Measurements from ENCODE around the gene OR10J1. TPM values are rescaled to one million over a fixed set of nuclear protein-coding genes. Genes with fewer than 3 reads are reported as not detected.

Gene OR10J1
- total RNA-seq, 1 donor from 2014 or later: not detected

DNA sequence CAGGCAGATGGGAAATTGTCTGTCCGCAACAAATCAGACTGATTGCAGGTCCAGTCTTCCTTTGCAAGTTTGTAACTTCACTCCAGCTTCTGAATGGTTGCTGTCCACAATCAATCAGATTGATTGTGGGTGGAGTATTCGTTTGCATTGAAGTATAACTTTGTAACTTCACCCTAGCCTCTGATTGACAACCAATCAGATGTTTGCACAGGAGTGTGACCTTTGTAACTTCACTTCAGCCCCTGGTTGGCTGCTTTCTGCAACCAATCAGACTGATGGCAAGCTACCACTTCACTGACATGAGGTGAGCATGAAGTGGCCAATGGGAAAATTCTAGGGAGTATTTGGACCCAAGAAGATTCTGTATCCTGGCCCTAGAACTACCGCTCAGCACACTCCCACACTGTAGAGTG is 25.7 kb downstream of the OR10J1 start:
- intact Hi-C loops (cut with DNase I): no loop called here

GRCh38 chr1:159468321-159468720 is 28.8 kb downstream of the OR10J1 start:
- Histone ChIP-seq H3K9me3 (no peaks in the 10 kb centered on the region), H3K27me3 (no peaks in the 10 kb centered on the region), H3K27ac (no peak overlapping the region), H3K36me3 (no peaks in the 10 kb centered on the region), H3K4me1 (no peaks in the 10 kb centered on the region), H3K4me3 (no peak overlapping the region)
- intact Hi-C loops (cut with DNase I): no loop called here
- no peak for DNase-seq
- TF ChIP-seq, protein P1, sequence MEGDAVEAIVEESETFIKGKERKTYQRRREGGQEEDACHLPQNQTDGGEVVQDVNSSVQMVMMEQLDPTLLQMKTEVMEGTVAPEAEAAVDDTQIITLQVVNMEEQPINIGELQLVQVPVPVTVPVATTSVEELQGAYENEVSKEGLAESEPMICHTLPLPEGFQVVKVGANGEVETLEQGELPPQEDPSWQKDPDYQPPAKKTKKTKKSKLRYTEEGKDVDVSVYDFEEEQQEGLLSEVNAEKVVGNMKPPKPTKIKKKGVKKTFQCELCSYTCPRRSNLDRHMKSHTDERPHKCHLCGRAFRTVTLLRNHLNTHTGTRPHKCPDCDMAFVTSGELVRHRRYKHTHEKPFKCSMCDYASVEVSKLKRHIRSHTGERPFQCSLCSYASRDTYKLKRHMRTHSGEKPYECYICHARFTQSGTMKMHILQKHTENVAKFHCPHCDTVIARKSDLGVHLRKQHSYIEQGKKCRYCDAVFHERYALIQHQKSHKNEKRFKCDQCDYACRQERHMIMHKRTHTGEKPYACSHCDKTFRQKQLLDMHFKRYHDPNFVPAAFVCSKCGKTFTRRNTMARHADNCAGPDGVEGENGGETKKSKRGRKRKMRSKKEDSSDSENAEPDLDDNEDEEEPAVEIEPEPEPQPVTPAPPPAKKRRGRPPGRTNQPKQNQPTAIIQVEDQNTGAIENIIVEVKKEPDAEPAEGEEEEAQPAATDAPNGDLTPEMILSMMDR (IDR thresholded peaks at IDR 0.05): no peak
- ATAC-seq: no peak

More for the DNA sequence above, 25.7 kb downstream of the OR10J1 start:
- Histone ChIP-seq H3K9me3 (peaks cover 7% of the 10 kb centered on the region), H3K36me3 (no peaks in the 10 kb centered on the region), H3K27ac (no peak overlapping the region), H3K4me3 (no peak overlapping the region), H3K27me3 (no peaks in the 10 kb centered on the region), H3K4me1 (no peaks in the 10 kb centered on the region)
- TF ChIP-seq, protein P1 (IDR thresholded peaks at IDR 0.05): no peak
- ATAC-seq (no peak), DNase-seq (no peak)

GRCh38 chr1:159469921-159470533 is 30.5 kb downstream of the OR10J1 start:
- TF ChIP-seq, protein P1 (IDR thresholded peaks at IDR 0.05): no peak
- Histone ChIP-seq H3K36me3 (no peaks in the 10 kb centered on the region), H3K9me3 (no peaks in the 10 kb centered on the region), H3K27me3 (no peaks in the 10 kb centered on the region), H3K4me1 (no peaks in the 10 kb centered on the region), H3K4me3 (no peak overlapping the region), H3K27ac (no peak overlapping the region)
- no peak for ATAC-seq
- no peak for DNase-seq
- intact Hi-C loops (cut with DNase I): no loop called here

DNA sequence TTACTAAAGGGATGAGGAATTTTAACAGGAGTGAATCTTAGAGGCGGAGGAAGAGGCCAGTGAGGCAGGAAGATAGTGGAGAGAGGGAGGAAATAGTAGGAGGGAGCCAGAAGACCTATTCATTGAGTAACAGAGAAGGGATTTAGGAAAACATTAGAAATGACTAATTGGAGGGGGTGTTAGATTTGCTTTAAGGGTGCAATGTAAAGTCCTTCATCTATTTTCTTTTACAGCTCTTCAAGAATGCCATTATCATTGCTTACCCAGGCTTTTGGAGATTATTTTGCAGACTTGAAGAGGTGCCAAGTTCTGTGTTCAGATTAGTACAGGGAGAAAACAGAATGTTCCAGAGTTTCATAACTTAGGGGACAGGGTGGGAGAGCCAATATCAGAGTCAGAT is 33.8 kb downstream of the OR10J1 start:
- no peak overlapping the region for H3K4me3 ChIP-seq
- no peaks in the 10 kb centered on the region for H3K27me3 ChIP-seq
- intact Hi-C loops (cut with DNase I): no loop called here
- TF ChIP-seq, protein P1 (IDR thresholded peaks at IDR 0.05): no peak
- H3K9me3 ChIP-seq: no peaks in the 10 kb centered on the region
- ATAC-seq: no peak
- H3K36me3 ChIP-seq: no peaks in the 10 kb centered on the region
- no peaks in the 10 kb centered on the region for H3K4me1 ChIP-seq
- DNase-seq: no peak
- H3K27ac ChIP-seq: no peak overlapping the region

- Histone ChIP-seq H3K4me1 (no peaks in the 10 kb centered on the region), H3K36me3 (no peaks in the 10 kb centered on the region), H3K9me3 (no peaks in the 10 kb centered on the region), H3K27me3 (no peaks in the 10 kb centered on the region), H3K27ac (no peak overlapping the region), H3K4me3 (no peak overlapping the region)
- TF ChIP-seq, protein P1 (IDR thresholded peaks at IDR 0.05): no peak
- no peak for DNase-seq
- intact Hi-C loops (cut with DNase I): no loop called here
- ATAC-seq: no peak
These were observed 35.4 kb downstream of the OR10J1 start for GRCh38 chr1:159474926-159475325.

DNA sequence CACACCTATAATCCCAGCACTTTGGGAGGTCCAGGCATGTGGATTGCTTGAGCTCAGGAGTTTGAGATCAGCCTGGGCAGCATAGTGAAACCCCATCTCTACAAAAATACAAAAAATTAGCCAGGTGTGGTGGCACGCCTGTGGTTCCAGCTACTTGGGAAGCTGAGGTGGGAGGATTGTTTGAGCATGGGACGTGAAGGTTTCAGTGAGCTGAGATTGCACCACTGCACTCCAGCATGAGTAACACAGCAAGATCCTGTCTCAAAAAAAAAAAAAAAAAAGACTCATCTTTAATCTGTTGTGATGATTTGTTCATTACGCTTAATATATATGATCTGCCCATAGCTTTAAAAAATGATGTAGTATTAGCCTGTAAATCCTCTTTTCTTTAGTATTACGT is 44.0 kb downstream of the OR10J1 start:
- Histone ChIP-seq H3K36me3 (no peaks in the 10 kb centered on the region), H3K9me3 (no peaks in the 10 kb centered on the region), H3K4me1 (no peaks in the 10 kb centered on the region), H3K27me3 (no peaks in the 10 kb centered on the region), H3K27ac (no peak overlapping the region), H3K4me3 (no peak overlapping the region)
- intact Hi-C loops (cut with DNase I): no loop called here
- TF ChIP-seq, protein P1 (IDR thresholded peaks at IDR 0.05): no peak
- no peak for ATAC-seq
- DNase-seq: no peak

Measured in upper lobe of right lung (tissue), 1 donor.